Muscle of back (tissue), 11 donors: Measurements from ENCODE around the gene EIF2B5. TPM values are rescaled to one million over a fixed set of nuclear protein-coding genes. Genes with fewer than 3 reads are reported as not detected.
A peak's percentile ranks its signal among the peaks of the same experiment; 100 is the strongest.
"Not testable (repeated sequence)": the region's sequence is repeated elsewhere in the genome, so short reads cannot be mapped to it uniquely, and the experiment has no call there.

Experiments
- DNase-seq, 3 donors: peaks; one replicate each; pipeline versions ENCODE4 v3.0.0 to v3.0.0-alpha.2; 2013
- polyA plus RNA-seq, 10 donors: library from polyadenylated mRNA; unstranded; fragments of 120-200 nt; gene quantifications; one replicate each; pipeline ENCODE4 v1.2.1, GENCODE V29; 2013; ENCODE audit not compliant: insufficient read length in 10 of 10

Gene EIF2B5
- polyA plus RNA-seq, 10 donors: 30.4 to 42.6 (median 35.5) TPM

GRCh38 chr3:184144505-184144904 lies 9.3 kb downstream of the EIF2B5 start:
- DNase-seq: no peak

GRCh38 chr3:184145111-184145524 lies 10.0 kb downstream of the EIF2B5 start:
- peak in 2 of 3 donors; percentile 75 to 91 for DNase-seq

GRCh38 chr3:184145751-184146270 lies 10.7 kb downstream of the EIF2B5 start:
- no peak for DNase-seq

- no peak for DNase-seq
These were observed 12.9 kb downstream of the EIF2B5 start for GRCh38 chr3:184148076-184148475.

GRCh38 chr3:184149123-184149522 lies 14.0 kb downstream of the EIF2B5 start:
- no peak for DNase-seq

GRCh38 chr3:184149770-184150169 lies 14.6 kb downstream of the EIF2B5 start:
- DNase-seq: not testable (repeated sequence)

GRCh38 chr3:184154885-184155643 lies 19.9 kb downstream of the EIF2B5 start, which contains the start of gene DVL3:
Gene DVL3, plus strand, starts transcription at chr3:184155377. Its CDS starts 259 bp downstream, at chr3:184155636.
- peak in 2 of 3 donors; percentile 76 to 88 for DNase-seq

GRCh38 chr3:184155644-184156521 lies 20.7 kb downstream of the EIF2B5 start:
- DNase-seq: peak in 1 of 3 donors; percentile 80

GRCh38 chr3:184156522-184156955 lies 21.4 kb downstream of the EIF2B5 start:
- DNase-seq: peak in 2 of 3 donors; percentile 83 to 93

- no peak for DNase-seq
These were observed 22.0 kb downstream of the EIF2B5 start for GRCh38 chr3:184157206-184157605.

GRCh38 chr3:184158404-184158803 lies 23.2 kb downstream of the EIF2B5 start:
- DNase-seq: no peak

GRCh38 chr3:184160456-184160855 lies 25.3 kb downstream of the EIF2B5 start:
- no peak for DNase-seq

- DNase-seq: not testable (repeated sequence)
These were observed 27.5 kb downstream of the EIF2B5 start for GRCh38 chr3:184162571-184163070.

- DNase-seq: no peak
These were observed 29.6 kb downstream of the EIF2B5 start for GRCh38 chr3:184164648-184165330.

- DNase-seq: no peak
These were observed 30.4 kb downstream of the EIF2B5 start for GRCh38 chr3:184165543-184165942.

GRCh38 chr3:184166671-184167070 lies 31.5 kb downstream of the EIF2B5 start:
- no peak for DNase-seq

GRCh38 chr3:184167786-184168185 lies 32.6 kb downstream of the EIF2B5 start:
- no peak for DNase-seq

- no peak for DNase-seq
These were observed 33.4 kb downstream of the EIF2B5 start for GRCh38 chr3:184168363-184169120.

- no peak for DNase-seq
These were observed 35.0 kb downstream of the EIF2B5 start for GRCh38 chr3:184169896-184170875.
